Activated CD8-positive, alpha-beta T cell treated with anti-CD3 and anti-CD28 coated beads, Interleukin-2, amount 10 ng/mL, durations not matched to agents 7 days and 5 days (primary cell): ENCODE results near the gene PON1. TPM values are rescaled to one million over a fixed set of nuclear protein-coding genes. Genes with fewer than 3 reads are reported as not detected.

ENCODE experiments used
- ATAC-seq: fragments of 150-1000 bp; cut with Tn5 transposase; one replicate; pipeline ENCODE4 v1.10.0; 2021; ENCODE audit warnings: moderate library complexity
- CTCF ChIA-PET: fragments of 350-600 bp; sonication (Branson Sonifier 250); formaldehyde crosslinking; loops from one replicate; lab custom pipeline; 2021; ENCODE audit warnings: antibody characterized with exemption; lab: Charles Lee
- POLR2A ChIA-PET: fragments of 350-600 bp; sonication (Branson Sonifier 250); formaldehyde crosslinking; loops from one replicate; lab custom pipeline; 2021; ENCODE audit warnings: antibody characterized with exemption; lab: Charles Lee
- DNase-seq: peaks from one replicate; pipeline ENCODE4 v3.0.0-alpha.2; 2020
- H3K27ac Mint-ChIP-seq: one replicate; pipeline ENCODE4 v1.8.0; 2021; ENCODE audit warnings: mild to moderate bottlenecking, mixed read lengths
- H3K27me3 Mint-ChIP-seq: one replicate; pipeline ENCODE4 v1.8.0; 2021; ENCODE audit warnings: low read depth, mixed read lengths
- H3K36me3 Mint-ChIP-seq: one replicate; pipeline ENCODE4 v1.8.0; 2021; ENCODE audit warnings: low read depth, mixed read lengths
- H3K4me1 Mint-ChIP-seq: one replicate; pipeline ENCODE4 v1.8.0; 2021; ENCODE audit warnings: low read depth, mixed read lengths
- H3K4me3 Mint-ChIP-seq: one replicate; pipeline ENCODE4 v1.8.0; 2021; ENCODE audit warnings: mild to moderate bottlenecking, mixed read lengths
- H3K9me3 Mint-ChIP-seq: one replicate; pipeline ENCODE4 v1.8.0; 2022; ENCODE audit warnings: mixed read lengths; ENCODE audit not compliant: insufficient read depth
- total RNA-seq, 2 experiments: library from RNA; stranded (reverse); gene quantifications; one replicate each; pipeline ENCODE4 v1.2.3, GENCODE V29; 2021

PON1 gene
- total RNA-seq, 2 experiments from 2014 or later: not detected

DNA sequence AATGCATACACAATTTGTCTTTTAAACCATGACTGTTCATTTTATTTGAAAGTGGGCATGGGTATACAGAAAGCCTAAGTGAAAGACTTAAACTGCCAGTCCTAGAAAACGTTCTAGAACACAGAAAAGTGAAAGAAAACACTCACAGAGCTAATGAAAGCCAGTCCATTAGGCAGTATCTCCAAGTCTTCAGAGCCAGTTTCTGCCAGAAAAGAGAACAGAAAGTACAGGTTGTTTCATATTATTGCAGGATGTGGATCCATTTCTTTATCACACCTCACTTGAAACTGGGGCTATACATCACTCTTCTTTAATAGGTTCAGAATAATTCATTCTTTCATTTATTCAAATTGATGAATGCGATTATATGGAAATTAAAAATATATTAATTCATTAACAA, 7.7 kb downstream of the PON1 start:
- Mint-ChIP-seq H3K4me3 (no peak overlapping the region), H3K27me3 (no peaks in the 10 kb centered on the region), H3K36me3 (no peaks in the 10 kb centered on the region), H3K9me3 (no peaks in the 10 kb centered on the region), H3K4me1 (no peaks in the 10 kb centered on the region), H3K27ac (no peak overlapping the region)
- DNase-seq: no peak
- POLR2A ChIA-PET: no interaction called here
- no peak for ATAC-seq
- CTCF ChIA-PET: no interaction called here

DNA sequence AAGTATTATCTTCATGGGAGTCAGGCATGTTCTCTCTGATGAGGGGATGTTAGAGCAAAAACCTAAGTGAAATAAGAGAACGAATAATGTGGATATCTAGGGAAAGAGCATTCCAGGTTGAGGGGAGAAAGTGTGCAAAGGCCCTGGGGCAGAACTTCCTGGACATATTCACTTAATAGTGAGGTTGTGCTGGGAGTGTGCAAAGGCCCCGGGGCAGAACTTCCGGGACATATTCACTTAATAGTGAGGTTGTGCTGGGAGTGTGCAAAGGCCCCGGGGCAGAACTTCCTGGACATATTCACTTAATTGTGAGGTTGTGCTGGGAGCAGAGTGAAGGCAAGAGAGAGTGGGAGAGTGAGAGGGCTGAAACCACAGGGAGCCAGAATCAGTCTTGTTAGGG, 11.8 kb downstream of the PON1 start:
- ATAC-seq: no peak
- Mint-ChIP-seq H3K4me1 (no peaks in the 10 kb centered on the region), H3K9me3 (no peaks in the 10 kb centered on the region), H3K27ac (no peak overlapping the region), H3K4me3 (no peak overlapping the region), H3K36me3 (no peaks in the 10 kb centered on the region), H3K27me3 (peaks cover 9% of the 10 kb centered on the region)
- POLR2A ChIA-PET: no interaction called here
- DNase-seq: no peak
- CTCF ChIA-PET: no interaction called here

DNA sequence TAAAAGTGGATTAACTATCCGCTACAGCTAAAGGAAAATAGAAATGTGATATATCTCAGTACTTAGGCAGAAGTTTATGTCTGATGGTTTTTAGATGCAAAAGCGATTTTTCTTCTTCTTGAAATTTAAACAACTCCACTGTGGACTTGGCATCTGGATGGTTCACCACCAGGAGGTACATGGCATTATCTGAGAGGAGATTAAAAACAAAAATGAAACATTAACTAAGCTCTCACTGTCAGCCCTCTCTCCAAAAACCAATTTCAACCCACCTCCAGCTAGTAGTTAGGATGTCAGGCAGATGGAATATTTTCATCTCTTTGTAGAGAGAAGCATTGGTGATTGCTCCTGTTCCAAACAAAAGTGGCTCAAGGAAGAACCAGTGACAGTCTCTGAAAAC, 12.9 kb downstream of the PON1 start:
- no peak for DNase-seq
- Mint-ChIP-seq H3K36me3 (no peaks in the 10 kb centered on the region), H3K4me3 (no peak overlapping the region), H3K9me3 (no peaks in the 10 kb centered on the region), H3K4me1 (no peaks in the 10 kb centered on the region), H3K27me3 (peaks cover 9% of the 10 kb centered on the region), H3K27ac (no peak overlapping the region)
- CTCF ChIA-PET: no interaction called here
- POLR2A ChIA-PET: no interaction called here
- no peak for ATAC-seq

DNA sequence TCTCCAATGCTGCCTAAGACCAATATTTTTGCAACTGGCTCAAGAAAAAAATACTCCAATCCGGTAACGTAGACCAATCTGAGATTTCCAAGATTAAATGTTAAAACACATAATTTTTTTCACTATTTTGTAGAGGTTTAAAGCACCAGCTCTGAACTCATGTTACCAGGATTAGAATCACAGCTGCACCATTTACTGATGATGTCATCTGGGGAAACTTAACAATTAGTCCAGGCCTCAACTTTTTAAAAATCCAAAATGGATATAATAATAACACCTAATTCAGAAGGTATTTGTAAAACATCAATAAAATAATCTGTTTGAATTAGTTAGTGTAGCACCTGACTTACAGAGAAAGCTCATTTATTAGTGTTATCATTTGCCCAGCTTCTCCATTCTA, 14.4 kb downstream of the PON1 start:
- CTCF ChIA-PET: interaction anchor here (1.1 kb wide), 1 partner anchor 21 kb away, joined by 3 read pairs; no protein-coding TSS in a partner anchor
- DNase-seq (no peak), ATAC-seq (no peak)
- H3K36me3 Mint-ChIP-seq: no peaks in the 10 kb centered on the region
- POLR2A ChIA-PET: no interaction called here
- H3K4me3 Mint-ChIP-seq: no peak overlapping the region
- H3K9me3 Mint-ChIP-seq: no peaks in the 10 kb centered on the region
- H3K4me1 Mint-ChIP-seq: no peaks in the 10 kb centered on the region
- H3K27ac Mint-ChIP-seq: no peak overlapping the region
- peaks cover 9% of the 10 kb centered on the region for H3K27me3 Mint-ChIP-seq

DNA sequence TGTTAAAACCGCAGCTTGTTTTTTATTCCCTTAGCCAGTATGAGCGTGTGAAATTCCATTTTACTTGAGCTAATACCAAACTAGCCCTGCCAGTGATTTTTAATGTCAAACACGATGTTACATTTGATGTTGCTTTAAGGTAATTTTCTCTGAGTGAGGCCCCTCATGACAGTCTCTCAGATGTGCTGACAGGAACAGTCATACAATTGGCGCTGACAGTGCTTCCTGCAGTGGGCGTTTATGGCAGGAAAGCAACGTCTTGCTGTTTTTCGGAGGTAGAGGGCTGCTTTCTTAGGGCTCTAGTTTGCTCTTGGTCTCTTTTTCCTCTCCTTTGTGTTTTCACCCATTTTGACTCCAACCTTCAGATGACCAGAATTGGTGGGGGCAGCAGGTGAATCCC, 19.3 kb downstream of the PON1 start:
- ChIA-PET CTCF (no interaction called here), POLR2A (no interaction called here)
- no peak for ATAC-seq
- H3K36me3 Mint-ChIP-seq: no peaks in the 10 kb centered on the region
- H3K27me3 Mint-ChIP-seq: peaks cover 4% of the 10 kb centered on the region
- no peaks in the 10 kb centered on the region for H3K4me1 Mint-ChIP-seq
- H3K9me3 Mint-ChIP-seq: no peaks in the 10 kb centered on the region
- H3K4me3 Mint-ChIP-seq: no peak overlapping the region
- no peak overlapping the region for H3K27ac Mint-ChIP-seq
- DNase-seq: no peak

DNA sequence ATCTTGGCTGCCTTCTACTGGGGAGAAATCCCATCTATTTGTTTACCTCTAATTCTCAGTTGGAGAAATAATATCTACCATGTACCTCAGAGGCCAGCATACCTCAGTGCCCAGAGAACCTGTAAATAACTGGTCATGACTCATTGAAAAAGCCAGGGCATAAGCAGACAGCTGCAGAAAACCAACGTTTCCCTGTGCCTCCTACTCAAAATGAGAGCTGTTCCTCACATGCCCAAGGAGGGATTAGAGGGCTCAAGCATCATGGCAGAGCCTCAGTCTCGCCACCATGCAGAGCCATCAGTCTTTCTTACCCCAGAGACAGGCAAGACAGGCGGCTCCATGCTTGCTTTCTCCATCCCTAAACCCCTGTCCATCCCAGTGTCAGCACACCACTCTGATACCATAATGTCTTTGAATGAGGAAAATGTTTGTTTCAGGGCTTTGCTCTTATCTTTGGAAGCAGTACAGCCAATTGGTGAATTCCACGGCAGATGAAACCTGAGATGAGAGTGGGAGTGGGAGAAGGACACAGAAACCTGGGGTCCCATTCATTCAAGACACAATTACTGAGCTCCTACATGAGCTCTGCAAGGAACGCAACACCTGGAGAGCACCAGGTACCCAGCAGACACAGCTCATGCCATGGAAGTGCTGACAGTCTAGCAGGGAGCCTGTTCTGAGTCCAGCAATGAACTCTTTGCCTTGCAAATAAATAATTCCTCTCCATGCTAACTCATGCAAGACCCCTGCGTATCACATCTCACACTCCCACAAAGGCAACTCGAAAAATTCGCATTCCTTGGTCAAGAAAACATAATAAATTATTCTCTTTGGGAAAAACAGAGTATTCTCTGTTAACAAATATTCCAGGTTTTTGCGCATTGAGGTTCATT, 21.1 kb downstream of the PON1 start:
- no peaks in the 10 kb centered on the region for H3K36me3 Mint-ChIP-seq
- H3K27ac Mint-ChIP-seq: no peak overlapping the region
- no peak overlapping the region for H3K4me3 Mint-ChIP-seq
- peaks cover 6% of the 10 kb centered on the region for H3K27me3 Mint-ChIP-seq
- no peaks in the 10 kb centered on the region for H3K9me3 Mint-ChIP-seq
- no peaks in the 10 kb centered on the region for H3K4me1 Mint-ChIP-seq
- ChIA-PET POLR2A (no interaction called here), CTCF (no interaction called here)
- ATAC-seq (no peak), DNase-seq (no peak)

DNA sequence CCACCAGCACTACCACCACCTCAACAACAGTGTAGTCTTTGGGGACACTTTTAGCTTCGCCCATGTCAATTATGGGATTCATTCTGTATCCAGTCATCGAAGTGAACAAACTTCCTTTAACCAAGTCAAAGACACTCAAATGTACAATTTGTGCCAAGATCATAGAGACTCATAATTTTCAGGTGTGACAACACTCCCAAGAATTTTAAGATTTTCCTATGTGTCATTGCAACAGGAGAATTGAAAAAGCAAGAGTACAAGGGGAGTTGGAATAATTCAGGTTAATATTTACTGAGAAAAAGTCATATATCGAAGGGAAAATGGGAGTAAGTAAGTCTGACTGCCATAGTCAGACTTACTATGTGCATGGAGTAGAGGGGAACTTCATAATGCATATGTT, 26.2 kb downstream of the PON1 start:
- DNase-seq (no peak), ATAC-seq (no peak)
- Mint-ChIP-seq H3K27me3 (peaks cover 7% of the 10 kb centered on the region), H3K9me3 (no peaks in the 10 kb centered on the region), H3K36me3 (no peaks in the 10 kb centered on the region), H3K4me1 (no peaks in the 10 kb centered on the region), H3K27ac (no peak overlapping the region), H3K4me3 (no peak overlapping the region)
- CTCF ChIA-PET: no interaction called here
- POLR2A ChIA-PET: no interaction called here

DNA sequence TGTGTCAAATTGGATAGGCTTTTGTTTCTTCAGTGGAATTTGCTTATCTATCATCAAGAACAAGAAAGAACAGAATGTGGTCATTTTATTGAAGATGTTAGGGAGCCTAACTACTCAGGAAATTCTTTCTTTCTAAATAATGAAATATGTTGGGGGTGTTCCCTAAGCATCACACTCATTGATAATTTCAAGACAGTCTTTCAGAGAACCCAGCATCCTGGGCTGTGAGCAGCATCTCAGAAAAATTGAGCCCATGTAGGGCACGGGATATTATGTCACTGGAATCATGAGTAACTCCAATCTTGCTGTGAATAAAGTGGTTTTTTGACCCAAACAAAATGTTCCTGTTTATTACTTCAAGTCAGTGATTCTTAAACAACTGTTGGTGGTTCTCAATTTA, 27.3 kb downstream of the PON1 start:
- DNase-seq (no peak), ATAC-seq (no peak)
- Mint-ChIP-seq H3K4me3 (no peak overlapping the region), H3K27me3 (peaks cover 9% of the 10 kb centered on the region), H3K36me3 (no peaks in the 10 kb centered on the region), H3K4me1 (no peaks in the 10 kb centered on the region), H3K9me3 (no peaks in the 10 kb centered on the region), H3K27ac (no peak overlapping the region)
- ChIA-PET CTCF (no interaction called here), POLR2A (no interaction called here)

DNA sequence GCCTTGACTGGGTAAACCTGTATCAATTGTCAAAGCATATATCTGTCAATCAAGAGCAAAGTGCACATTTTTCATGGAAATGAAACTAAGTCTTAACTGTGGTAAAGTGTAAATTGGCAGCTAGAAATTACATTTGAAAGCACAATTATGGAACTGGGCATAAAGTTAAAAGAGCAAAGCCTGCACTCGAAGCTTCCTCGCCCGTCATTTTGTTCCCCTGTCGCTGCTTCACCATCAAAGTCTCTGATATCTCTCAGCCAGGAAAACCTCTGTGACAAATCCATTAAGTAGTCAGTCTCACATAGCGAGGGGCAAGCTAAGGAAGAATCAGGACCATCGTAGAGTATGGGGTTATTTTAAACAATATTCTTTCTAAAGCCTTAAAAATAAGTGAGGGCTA, 27.9 kb downstream of the PON1 start:
- H3K4me1 Mint-ChIP-seq: no peaks in the 10 kb centered on the region
- ATAC-seq (no peak), DNase-seq (no peak)
- no peak overlapping the region for H3K27ac Mint-ChIP-seq
- ChIA-PET POLR2A (no interaction called here), CTCF (no interaction called here)
- H3K4me3 Mint-ChIP-seq: no peak overlapping the region
- H3K9me3 Mint-ChIP-seq: no peaks in the 10 kb centered on the region
- H3K27me3 Mint-ChIP-seq: peaks cover 9% of the 10 kb centered on the region
- H3K36me3 Mint-ChIP-seq: no peaks in the 10 kb centered on the region

DNA sequence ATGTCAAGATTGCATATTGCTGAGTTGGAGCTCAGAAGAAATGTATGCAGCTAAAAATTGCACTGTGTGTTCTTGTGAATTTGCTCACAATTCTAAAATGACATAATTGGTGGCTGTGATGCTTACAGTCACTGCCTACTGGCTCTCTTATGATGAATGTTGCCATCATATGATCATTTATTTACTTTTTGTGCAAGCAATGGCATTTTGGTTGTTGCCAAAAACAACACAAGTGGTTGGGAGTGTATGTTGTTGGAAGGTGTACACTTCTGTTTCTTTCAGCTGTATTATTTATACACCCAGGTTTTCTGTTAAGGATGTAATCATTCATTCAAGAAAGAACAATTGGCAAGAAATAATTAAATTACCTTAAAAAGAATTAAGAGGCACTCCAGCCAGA, 28.9 kb downstream of the PON1 start:
- Mint-ChIP-seq H3K9me3 (no peaks in the 10 kb centered on the region), H3K4me1 (no peaks in the 10 kb centered on the region), H3K27me3 (peaks cover 9% of the 10 kb centered on the region), H3K27ac (no peak overlapping the region), H3K4me3 (no peak overlapping the region), H3K36me3 (no peaks in the 10 kb centered on the region)
- ChIA-PET CTCF (no interaction called here), POLR2A (no interaction called here)
- no peak for DNase-seq
- ATAC-seq: no peak

DNA sequence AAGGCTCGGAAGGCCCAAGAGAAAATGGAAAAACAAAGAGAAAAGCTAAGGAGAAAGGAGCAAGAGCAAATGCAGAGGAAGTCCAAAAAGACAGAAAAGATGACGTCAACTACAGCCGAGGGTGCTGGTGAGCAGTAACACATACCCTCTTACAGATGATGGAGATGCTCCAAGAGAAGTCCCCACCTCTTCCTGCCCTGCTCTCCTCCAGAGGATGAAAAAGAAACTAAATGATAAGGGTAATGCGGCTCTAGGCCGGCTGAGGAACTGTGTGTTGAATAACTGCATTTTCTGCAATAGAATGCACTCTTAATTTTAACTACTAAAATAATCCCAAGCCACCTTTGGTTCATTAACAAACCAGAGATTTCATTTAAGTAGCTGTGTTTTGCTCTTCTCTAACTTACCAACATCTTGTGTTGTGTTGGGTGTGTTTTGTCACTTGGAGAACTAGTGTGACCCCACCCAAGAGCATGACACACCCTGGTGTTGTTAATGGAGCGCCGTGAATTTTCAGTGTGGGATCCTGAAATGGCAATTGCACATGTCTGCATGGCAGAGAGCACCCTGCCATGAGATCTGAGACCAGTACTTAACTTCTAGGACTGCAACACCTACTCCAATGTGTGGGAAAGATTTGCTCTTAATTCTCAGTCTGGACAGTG, 34.0 kb downstream of the PON1 start:
- POLR2A ChIA-PET: no interaction called here
- Mint-ChIP-seq H3K9me3 (no peaks in the 10 kb centered on the region), H3K36me3 (no peaks in the 10 kb centered on the region), H3K4me3 (no peak overlapping the region), H3K27ac (no peak overlapping the region), H3K27me3 (peaks cover 5% of the 10 kb centered on the region), H3K4me1 (no peaks in the 10 kb centered on the region)
- CTCF ChIA-PET: no interaction called here
- ATAC-seq (no peak), DNase-seq (no peak)

DNA sequence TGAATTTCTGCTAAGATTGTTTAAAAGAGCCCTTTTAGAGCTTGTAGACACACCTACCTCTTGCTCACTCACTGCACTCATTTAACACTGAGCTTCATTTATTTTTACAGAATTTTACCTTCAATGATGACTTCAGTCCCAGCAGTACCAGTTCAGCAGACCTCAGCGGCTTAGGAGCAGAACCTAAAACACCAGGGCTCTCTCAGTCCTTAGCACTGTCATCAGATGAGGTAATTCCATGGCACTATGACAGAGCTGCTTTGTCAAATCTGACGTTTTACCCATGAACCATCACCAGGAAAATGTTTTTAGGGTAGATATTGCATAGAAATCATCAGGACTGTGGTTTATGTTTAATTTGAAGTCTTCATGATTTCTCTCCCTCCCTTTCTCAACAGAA, 38.2 kb downstream of the PON1 start:
- ChIA-PET CTCF (interaction anchor here (0.7 kb wide), 1 partner anchor 925 kb away, joined by 3 read pairs; no protein-coding TSS in a partner anchor), POLR2A (interaction anchor here (0.6 kb wide), 1 partner anchor 30 kb away, joined by 4 read pairs; no protein-coding TSS in a partner anchor)
- H3K27ac Mint-ChIP-seq: no peak overlapping the region
- no peaks in the 10 kb centered on the region for H3K9me3 Mint-ChIP-seq
- ATAC-seq (no peak), DNase-seq (no peak)
- peaks cover 2% of the 10 kb centered on the region for H3K27me3 Mint-ChIP-seq
- H3K36me3 Mint-ChIP-seq: no peaks in the 10 kb centered on the region
- H3K4me3 Mint-ChIP-seq: no peak overlapping the region
- H3K4me1 Mint-ChIP-seq: no peaks in the 10 kb centered on the region
